SH-SY5Y (cell line): ENCODE data around the gene PLA2G4B.

Source experiments
- GATA2 ChIP-seq: IDR thresholded peaks from 2 replicates; pipeline ENCODE4 v1.6.1; 2011; ENCODE audit warnings: mild to moderate bottlenecking, low read depth, low read length
- GATA3 ChIP-seq: IDR thresholded peaks from 2 replicates; pipeline ENCODE4 v1.6.1; 2011; ENCODE audit warnings: low read depth, mild to moderate bottlenecking, low read length, moderate library complexity

DNA sequence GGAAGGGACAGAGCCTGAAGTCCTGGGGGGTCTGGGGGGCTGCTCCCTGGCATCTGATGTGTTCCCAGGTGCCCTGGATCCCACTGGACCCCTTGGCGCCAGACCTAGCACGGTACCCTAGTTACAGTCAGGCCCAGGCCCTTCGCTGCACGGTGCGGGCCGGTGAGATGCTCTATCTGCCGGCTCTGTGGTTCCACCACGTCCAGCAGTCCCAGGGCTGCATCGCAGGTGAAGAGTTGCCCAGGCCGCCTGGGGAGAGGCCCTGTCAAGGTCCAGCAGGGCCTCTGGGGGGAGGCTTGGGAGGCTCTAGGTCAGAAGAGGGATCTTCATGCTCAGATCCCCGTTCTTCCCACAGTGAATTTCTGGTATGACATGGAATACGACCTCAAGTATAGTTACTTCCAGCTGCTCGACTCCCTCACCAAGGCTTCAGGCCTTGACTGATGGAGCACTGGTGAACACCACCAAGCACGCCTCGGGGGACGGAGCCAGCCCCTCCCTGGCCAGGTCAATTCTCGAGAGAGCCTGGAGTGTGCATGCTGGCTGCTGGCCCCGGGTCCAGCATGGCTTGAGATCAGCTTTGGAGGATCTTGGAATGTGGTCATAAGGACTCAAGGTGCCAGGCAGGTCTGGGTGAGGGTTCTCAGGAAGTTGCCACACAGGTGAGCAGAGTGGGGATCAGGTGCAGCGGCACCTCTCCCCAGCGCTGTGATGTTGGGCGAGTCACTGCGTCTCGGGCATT is 1.8 kb upstream of the PLA2G4B start:
- no peak for TF ChIP-seq GATA2
- TF ChIP-seq GATA3 = no peak
